ENCODE measurements around the gene BORCS6. TPM values are rescaled to one million over a fixed set of nuclear protein-coding genes. Genes with fewer than 3 reads are reported as not detected.

Gene BORCS6
- total and polyA plus RNA-seq, 2 of the 13 experiments (the other 11 are each of a cell fraction or from before 2014, with no cell fraction given): 2.0 to 5.1 TPM

GRCh38 chr17:8156246-8156992 is 33.6 kb downstream of the BORCS6 start (continued):
- TF ChIP-seq BRF2 (CRISPR knock-in tag; IDR thresholded peaks at IDR 0.05): no peak
- peak; percentile 69 for TF ChIP-seq GATAD1 (CRISPR knock-in tag; IDR thresholded peaks at IDR 0.05)
- no peak for TF ChIP-seq REPIN1 (CRISPR knock-in tag; IDR thresholded peaks at IDR 0.05; ENCODE audit: borderline replicate concordance, low read depth)
- no peak for TF ChIP-seq KDM5A (IDR thresholded peaks at IDR 0.05; ENCODE audit: borderline replicate concordance, low read length)
- no peak for TF ChIP-seq ZBTB26 (CRISPR knock-in tag; IDR thresholded peaks at IDR 0.05; ENCODE audit: borderline replicate concordance)
- TF ChIP-seq MYC (CRISPR knock-in tag; IDR thresholded peaks at IDR 0.05; ENCODE audit: borderline replicate concordance): peak; percentile 59; the same call in 1 of the 2 replicates
- no peak for TF ChIP-seq ZFAT (CRISPR knock-in tag; conservative IDR thresholded peaks at IDR 0.05)
- 0 out of 2 replicates have a peak, but pooled peaks have one; percentile 6 for TF ChIP-seq NR2F6 (IDR thresholded peaks at IDR 0.05)
- TF ChIP-seq NR2F6 (CRISPR knock-in tag; IDR thresholded peaks at IDR 0.05): 0 out of 2 replicates have a peak, but pooled peaks have one; percentile 11
- TF ChIP-seq ARNTL (CRISPR knock-in tag; IDR thresholded peaks at IDR 0.05): peak; percentile 100
- peak; percentile 84 for TF ChIP-seq SP5 (CRISPR knock-in tag; IDR thresholded peaks at IDR 0.05; ENCODE audit: borderline replicate concordance, low read depth)
- TF ChIP-seq ZBTB42 (CRISPR knock-in tag; IDR thresholded peaks at IDR 0.05): no peak
- no peak for TF ChIP-seq ZNF749 (CRISPR knock-in tag; IDR thresholded peaks at IDR 0.05; ENCODE audit: borderline replicate concordance)
- TF ChIP-seq MIER3 (CRISPR knock-in tag; IDR thresholded peaks at IDR 0.05; ENCODE audit: borderline replicate concordance): peak; percentile 21; the same call in 1 of the 2 replicates
- TF ChIP-seq ZNF446 (CRISPR knock-in tag; IDR thresholded peaks at IDR 0.05): no peak
- no peak; the same call in 1 of the 2 replicates for TF ChIP-seq IKZF5 (CRISPR knock-in tag; IDR thresholded peaks at IDR 0.05)
- TF ChIP-seq TEAD2 (CRISPR knock-in tag; IDR thresholded peaks at IDR 0.05): no peak
- no peak for TF ChIP-seq ARID2 (CRISPR knock-in tag; IDR thresholded peaks at IDR 0.05; ENCODE audit: borderline replicate concordance)
- TF ChIP-seq TCF7L2 (IDR thresholded peaks at IDR 0.05; ENCODE audit: low read depth, low read length): no peak
- no peak for TF ChIP-seq ZNF589 (CRISPR knock-in tag; conservative IDR thresholded peaks at IDR 0.05)
- TF ChIP-seq TCF7 (IDR thresholded peaks at IDR 0.05; ENCODE audit: low read depth): no peak
- no peak for TF ChIP-seq ZNF205 (CRISPR knock-in tag; IDR thresholded peaks at IDR 0.05)
- TF ChIP-seq, protein P1, sequence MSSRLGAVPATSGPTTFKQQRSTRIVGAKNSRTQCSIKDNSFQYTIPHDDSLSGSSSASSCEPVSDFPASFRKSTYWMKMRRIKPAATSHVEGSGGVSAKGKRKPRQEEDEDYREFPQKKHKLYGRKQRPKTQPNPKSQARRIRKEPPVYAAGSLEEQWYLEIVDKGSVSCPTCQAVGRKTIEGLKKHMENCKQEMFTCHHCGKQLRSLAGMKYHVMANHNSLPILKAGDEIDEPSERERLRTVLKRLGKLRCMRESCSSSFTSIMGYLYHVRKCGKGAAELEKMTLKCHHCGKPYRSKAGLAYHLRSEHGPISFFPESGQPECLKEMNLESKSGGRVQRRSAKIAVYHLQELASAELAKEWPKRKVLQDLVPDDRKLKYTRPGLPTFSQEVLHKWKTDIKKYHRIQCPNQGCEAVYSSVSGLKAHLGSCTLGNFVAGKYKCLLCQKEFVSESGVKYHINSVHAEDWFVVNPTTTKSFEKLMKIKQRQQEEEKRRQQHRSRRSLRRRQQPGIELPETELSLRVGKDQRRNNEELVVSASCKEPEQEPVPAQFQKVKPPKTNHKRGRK (CRISPR knock-in tag; IDR thresholded peaks at IDR 0.05): no peak
- TF ChIP-seq DDIT3 (CRISPR knock-in tag; IDR thresholded peaks at IDR 0.05): no peak
- no peak for TF ChIP-seq NFE2 (CRISPR knock-in tag; IDR thresholded peaks at IDR 0.05)
- no peak for TF ChIP-seq ZFP36L2 (CRISPR knock-in tag; IDR thresholded peaks at IDR 0.05)

Data from HepG2 (cell line).